Gastrocnemius medialis (tissue), 4 donors: ENCODE results near the gene EXOSC1.

Source experiments
- CTCF ChIP-seq, 5 experiments: fragments of 450-650 bp in 3 of 5; fragments of 200-600 bp in 2 of 5; sonication (generic) in 2 of 5; IDR thresholded peaks in 4 of 5; conservative IDR thresholded peaks in 1 of 5; 1 replicate in 4 of 5; 2 replicates in 1 of 5; pipeline ENCODE4 v1.5.1; 2016 to 2019; ENCODE audit warnings: antibody characterized with exemption in 5 of 5, mild to moderate bottlenecking in 3 of 5, moderate library complexity in 3 of 5
- POLR2A ChIP-seq, 2 donors: fragments of 450-650 bp; IDR thresholded peaks; one replicate each; pipeline ENCODE4 v1.6.1; 2017; ENCODE audit warnings: antibody characterized with exemption in 2 of 2, mild to moderate bottlenecking in 2 of 2, moderate library complexity in 2 of 2

GRCh38 chr10:97445722-97446639 is at the start of gene EXOSC1, which contains the start of gene ZDHHC16:
- peak in 1 of 5 experiments; percentile 14 for TF ChIP-seq CTCF (IDR thresholded peaks at IDR 0.05 in 4 of 5, conservative IDR thresholded peaks at IDR 0.05 in 1 of 5)
- peak; percentile 50 to 57 for TF ChIP-seq POLR2A (IDR thresholded peaks at IDR 0.05)
